Measurements from ENCODE around the gene FIGLA. TPM values are rescaled to one million over a fixed set of nuclear protein-coding genes. Genes with fewer than 3 reads are reported as not detected.

Gene FIGLA
- polyA plus RNA-seq, 1 of the 3 experiments (the other 2 are of a cell fraction) = not detected

- H3F3A ChIP-seq (replicated peaks; ENCODE audit: insufficient read depth) = no peaks in the 10 kb centered on the region
- TF ChIP-seq FOXJ3 (CRISPR knock-in tag; IDR thresholded peaks at IDR 0.05) (no peak), GABPA (IDR thresholded peaks at IDR 0.05; ENCODE audit: low read depth) (no peak), EZH2phosphoT487 (IDR thresholded peaks at IDR 0.05; ENCODE audit: borderline replicate concordance, low read depth) (no peak), YY1 (IDR thresholded peaks at IDR 0.05; ENCODE audit: low read depth) (no peak)
- no peaks in the 10 kb centered on the region for H4K20me1 ChIP-seq (ENCODE audit: insufficient read depth)
- no peak overlapping the region for H3K4me3 ChIP-seq (ENCODE audit: low read depth in 2 of 2, low read length in 1 of 2)
- POLR2A ChIA-PET = no interaction called here
- 41% methylated on average over 3 of the region's 3 CpGs for WGBS (ENCODE audit: low lambda C conversion rate)
- H3K36me3 ChIP-seq (replicated peaks in 1 of 2; ENCODE audit: control insufficient read depth in 1 of 2, insufficient read depth in 2 of 2, low read length in 1 of 2) = no peaks in the 10 kb centered on the region
- CTCF ChIA-PET = interaction anchor here (1.3 to 1.8 kb wide), 2 partner anchors 24 kb away, joined by 5 to 7 read pairs; partner anchors contain the start of gene ADD2
- H3K79me2 ChIP-seq (ENCODE audit: insufficient read depth) = no peaks in the 10 kb centered on the region
- no peak overlapping the region for H3K27ac ChIP-seq (ENCODE audit: low read depth in 2 of 2, low read length in 1 of 2)
- H3K27me3 ChIP-seq (ENCODE audit: insufficient read depth) = no peaks in the 10 kb centered on the region
- no peaks in the 10 kb centered on the region for H3K4me1 ChIP-seq (ENCODE audit: control insufficient read depth in 1 of 2, insufficient read depth in 2 of 2, low read depth in 1 of 2, low read length in 1 of 2)
- H3K9ac ChIP-seq = no peak overlapping the region
- no peaks in the 10 kb centered on the region for H3K9me3 ChIP-seq
- no peaks in the 10 kb centered on the region for H3K9me2 ChIP-seq
- no peak overlapping the region for H3K4me2 ChIP-seq
- DNase-seq = no peak
- no peak overlapping the region for H2AFZ ChIP-seq (ENCODE audit: low read depth)
Measured at GRCh38 chr2:70744397-70744796, 46.0 kb downstream of the FIGLA start.

GRCh38 chr2:70743677-70744076, 46.8 kb downstream of the FIGLA start:
- Histone ChIP-seq H3K4me1 (ENCODE audit: control insufficient read depth in 1 of 2, insufficient read depth in 2 of 2, low read depth in 1 of 2, low read length in 1 of 2) (no peaks in the 10 kb centered on the region), H3K9me2 (no peaks in the 10 kb centered on the region), H3K9ac (no peak overlapping the region), H3K9me3 (no peaks in the 10 kb centered on the region), H3F3A (replicated peaks; ENCODE audit: insufficient read depth) (no peaks in the 10 kb centered on the region), H3K4me2 (no peak overlapping the region), H3K27ac (ENCODE audit: low read depth in 2 of 2, low read length in 1 of 2) (no peak overlapping the region), H4K20me1 (ENCODE audit: insufficient read depth) (no peaks in the 10 kb centered on the region), H3K36me3 (replicated peaks in 1 of 2; ENCODE audit: control insufficient read depth in 1 of 2, insufficient read depth in 2 of 2, low read length in 1 of 2) (no peaks in the 10 kb centered on the region), H3K4me3 (ENCODE audit: low read depth in 2 of 2, low read length in 1 of 2) (no peak overlapping the region), H3K79me2 (ENCODE audit: insufficient read depth) (no peaks in the 10 kb centered on the region), H2AFZ (ENCODE audit: low read depth) (no peak overlapping the region), H3K27me3 (ENCODE audit: insufficient read depth) (no peaks in the 10 kb centered on the region)
- CTCF ChIA-PET = interaction anchor here (1.3 kb wide), 1 partner anchor 25 kb away, joined by 7 read pairs; the partner anchor contains the start of gene ADD2
- POLR2A ChIA-PET = no interaction called here
- no peak for TF ChIP-seq ZBTB33 (IDR thresholded peaks at IDR 0.05; ENCODE audit: borderline replicate concordance, low read depth)
- no peak for TF ChIP-seq IRF3 (IDR thresholded peaks at IDR 0.05; ENCODE audit: low read depth, low read length)
- no peak for TF ChIP-seq POLR2AphosphoS5 (IDR thresholded peaks at IDR 0.05; ENCODE audit: low read depth, low read length)
- no peak for TF ChIP-seq CHD2 (IDR thresholded peaks at IDR 0.05; ENCODE audit: low read length, partially characterized antibody)
- TF ChIP-seq USF1 (IDR thresholded peaks at IDR 0.05; ENCODE audit: borderline replicate concordance, low read depth) = no peak
- TF ChIP-seq JUND (IDR thresholded peaks at IDR 0.05) = no peak
- no peak for TF ChIP-seq NFIC (IDR thresholded peaks at IDR 0.05; ENCODE audit: borderline replicate concordance)
- TF ChIP-seq REST (IDR thresholded peaks at IDR 0.05; ENCODE audit: low read depth, low read length) = no peak
- TF ChIP-seq FOXM1 (IDR thresholded peaks at IDR 0.05; ENCODE audit: low read depth) = no peak
- TF ChIP-seq SMC3 (IDR thresholded peaks at IDR 0.05; ENCODE audit: low read depth, low read length) = no peak
- DNase-seq = no peak

Measured in SK-N-SH (cell line).